IPS-20b (cell line): ENCODE results near the gene TEN1.

Experiments used
- H3K27ac ChIP-seq: one replicate; pipeline ENCODE4 v1.5.1; 2013; ENCODE audit warnings: low read length
- H3K27me3 ChIP-seq: 2 replicates; pipeline ENCODE4 v1.6.1; 2013; ENCODE audit warnings: mild to moderate bottlenecking, low read length, inconsistent platforms; ENCODE audit not compliant: insufficient read depth
- H3K36me3 ChIP-seq: 2 replicates; pipeline ENCODE4 v1.6.1; 2013; ENCODE audit warnings: low read depth, mild to moderate bottlenecking, inconsistent platforms, low read length, moderate library complexity; ENCODE audit not compliant: insufficient read depth
- H3K4me1 ChIP-seq: 2 replicates; pipeline ENCODE4 v1.6.1; 2013; ENCODE audit warnings: mild to moderate bottlenecking, control low read depth, inconsistent platforms, low read length, moderate library complexity; ENCODE audit not compliant: insufficient read depth
- H3K4me3 ChIP-seq: 2 replicates; pipeline ENCODE4 v1.5.1; 2013; ENCODE audit warnings: mild to moderate bottlenecking, low read length, inconsistent platforms
- H3K9ac ChIP-seq: 2 replicates; pipeline ENCODE4 v1.6.1; 2013; ENCODE audit warnings: low read depth, mild to moderate bottlenecking, inconsistent platforms, low read length, moderate library complexity
- H3K9me3 ChIP-seq: 2 replicates; pipeline ENCODE4 v1.6.1; 2013; ENCODE audit warnings: mild to moderate bottlenecking, low read depth, low read length, inconsistent platforms; ENCODE audit not compliant: insufficient read depth

Gene TEN1

GRCh38 chr17:75978938-75979704 lies at the start of gene TEN1, which contains the start of gene ACOX1:
Gene TEN1 (plus strand): TSS chr17:75979240. CDS start chr17:75986193, 6,953 bp downstream.
Gene ACOX1 (minus strand): TSS chr17:75979166. CDS start chr17:75979073, 93 bp downstream.
- no peaks in the 10 kb centered on the region for H3K27me3 ChIP-seq
- H3K4me1 ChIP-seq: peaks cover 21% of the 10 kb centered on the region; the same call in 1 of the 2 replicates
- H3K9ac ChIP-seq: peak within 1 kb of the TSS; percentile 94
- H3K36me3 ChIP-seq: peaks cover 5% of the 10 kb centered on the region
- peak within 1 kb of the TSS; percentile 64 for H3K27ac ChIP-seq
- no peaks in the 10 kb centered on the region for H3K9me3 ChIP-seq
- peak within 1 kb of the TSS; percentile 94 for H3K4me3 ChIP-seq

GRCh38 chr17:75931062-75931461 lies 48.0 kb upstream of the TEN1 start:
- no peak overlapping the region for H3K4me3 ChIP-seq
- peaks cover 4% of the 10 kb centered on the region for H3K36me3 ChIP-seq
- H3K9me3 ChIP-seq: no peaks in the 10 kb centered on the region
- H3K4me1 ChIP-seq: no peaks in the 10 kb centered on the region
- no peaks in the 10 kb centered on the region for H3K27me3 ChIP-seq
- H3K27ac ChIP-seq: no peak overlapping the region
- H3K9ac ChIP-seq: no peak overlapping the region

- Histone ChIP-seq H3K9ac (no peak overlapping the region), H3K27me3 (no peaks in the 10 kb centered on the region), H3K36me3 (no peaks in the 10 kb centered on the region), H3K4me3 (no peak overlapping the region), H3K27ac (no peak overlapping the region), H3K4me1 (no peaks in the 10 kb centered on the region), H3K9me3 (no peaks in the 10 kb centered on the region)
These were observed 46.2 kb upstream of the TEN1 start for GRCh38 chr17:75932852-75933251.

GRCh38 chr17:75933808-75934207 lies 45.2 kb upstream of the TEN1 start:
- Histone ChIP-seq H3K27me3 (no peaks in the 10 kb centered on the region), H3K9ac (no peak overlapping the region), H3K4me3 (no peak overlapping the region), H3K36me3 (no peaks in the 10 kb centered on the region), H3K27ac (no peak overlapping the region), H3K4me1 (no peaks in the 10 kb centered on the region), H3K9me3 (no peaks in the 10 kb centered on the region)

- Histone ChIP-seq H3K4me1 (peaks cover 4% of the 10 kb centered on the region; the same call in 1 of the 2 replicates), H3K27me3 (no peaks in the 10 kb centered on the region), H3K9ac (no peak overlapping the region), H3K36me3 (no peaks in the 10 kb centered on the region), H3K27ac (no peak overlapping the region), H3K9me3 (no peaks in the 10 kb centered on the region), H3K4me3 (no peak overlapping the region)
These were observed 41.4 kb upstream of the TEN1 start for GRCh38 chr17:75937652-75938051.

- Histone ChIP-seq H3K4me1 (peaks cover 4% of the 10 kb centered on the region; the same call in 1 of the 2 replicates), H3K27ac (peak within 1 kb of the TSS; percentile 64), H3K36me3 (peaks cover 12% of the 10 kb centered on the region), H3K4me3 (peak within 1 kb of the TSS; percentile 92), H3K9me3 (no peaks in the 10 kb centered on the region), H3K9ac (peak within 1 kb of the TSS; percentile 90), H3K27me3 (no peaks in the 10 kb centered on the region)
These were observed 38.2 kb upstream of the TEN1 start, which contains the start of gene FBF1 for GRCh38 chr17:75940727-75941441. Gene FBF1 (minus strand): TSS chr17:75941042. CDS start chr17:75938149, 2,893 bp downstream.

GRCh38 chr17:75941442-75941819 lies 37.6 kb upstream of the TEN1 start:
- no peak overlapping the region for H3K27ac ChIP-seq
- H3K9ac ChIP-seq: peak overlapping the region; percentile 55; the same call in 1 of the 2 replicates
- H3K4me3 ChIP-seq: peak overlapping the region; percentile 92; the same call in 1 of the 2 replicates

GRCh38 chr17:75942473-75942872 lies 36.6 kb upstream of the TEN1 start:
- Histone ChIP-seq H3K27me3 (no peaks in the 10 kb centered on the region), H3K27ac (no peak overlapping the region), H3K4me1 (peaks cover 4% of the 10 kb centered on the region; the same call in 1 of the 2 replicates), H3K36me3 (peaks cover 28% of the 10 kb centered on the region), H3K9me3 (no peaks in the 10 kb centered on the region), H3K4me3 (no peak overlapping the region), H3K9ac (no peak overlapping the region)

More at GRCh38 chr17:75941442-75941819, 37.6 kb upstream of the TEN1 start:
- Histone ChIP-seq H3K36me3 (peaks cover 18% of the 10 kb centered on the region), H3K9me3 (no peaks in the 10 kb centered on the region), H3K27me3 (no peaks in the 10 kb centered on the region), H3K4me1 (peaks cover 4% of the 10 kb centered on the region; the same call in 1 of the 2 replicates)

GRCh38 chr17:75943491-75943890 lies 35.5 kb upstream of the TEN1 start:
- Histone ChIP-seq H3K36me3 (peaks cover 38% of the 10 kb centered on the region), H3K9me3 (no peaks in the 10 kb centered on the region), H3K27me3 (no peaks in the 10 kb centered on the region), H3K27ac (no peak overlapping the region), H3K4me1 (peaks cover 4% of the 10 kb centered on the region; the same call in 1 of the 2 replicates), H3K9ac (no peak overlapping the region), H3K4me3 (no peak overlapping the region)

GRCh38 chr17:75945211-75945610 lies 33.8 kb upstream of the TEN1 start:
- Histone ChIP-seq H3K27ac (no peak overlapping the region), H3K9me3 (no peaks in the 10 kb centered on the region)

GRCh38 chr17:75950421-75950820 lies 28.6 kb upstream of the TEN1 start:
- no peak overlapping the region for H3K4me3 ChIP-seq
- no peak overlapping the region for H3K27ac ChIP-seq
- H3K9ac ChIP-seq: no peak overlapping the region
- no peaks in the 10 kb centered on the region for H3K27me3 ChIP-seq
- peaks cover 85% of the 10 kb centered on the region for H3K36me3 ChIP-seq
- H3K4me1 ChIP-seq: no peaks in the 10 kb centered on the region
- no peaks in the 10 kb centered on the region for H3K9me3 ChIP-seq

More at GRCh38 chr17:75945211-75945610, 33.8 kb upstream of the TEN1 start:
- Histone ChIP-seq H3K27me3 (no peaks in the 10 kb centered on the region), H3K4me1 (peaks cover 4% of the 10 kb centered on the region; the same call in 1 of the 2 replicates), H3K9ac (no peak overlapping the region), H3K4me3 (no peak overlapping the region), H3K36me3 (peaks cover 53% of the 10 kb centered on the region)
